Activated T-cell treated with anti-CD3 and anti-CD28 coated beads, Interleukin-2, amount 50 U/mL, for 24 hours (primary cell): ENCODE results near the gene GRIK1.

ENCODE experiments used
- DNase-seq: peaks from one replicate; pipeline ENCODE4 v3.0.0-alpha.2; 2020
- H3K27ac Mint-ChIP-seq: 2 replicates; pipeline ENCODE4 v1.8.0; 2020; ENCODE audit warnings: mild to moderate bottlenecking, mixed read lengths
- H3K27me3 Mint-ChIP-seq: 2 replicates; pipeline ENCODE4 v1.8.0; 2020; ENCODE audit warnings: mixed read lengths
- H3K36me3 Mint-ChIP-seq: 2 replicates; pipeline ENCODE4 v1.8.0; 2020; ENCODE audit warnings: low read depth, mixed read lengths
- H3K4me1 Mint-ChIP-seq: 2 replicates; pipeline ENCODE4 v1.8.0; 2020; ENCODE audit warnings: low read depth, mixed read lengths
- H3K4me3 Mint-ChIP-seq: 2 replicates; pipeline ENCODE4 v1.8.0; 2020; ENCODE audit warnings: mild to moderate bottlenecking, moderate library complexity, mixed read lengths
- H3K9me3 Mint-ChIP-seq: 2 replicates; pipeline ENCODE4 v1.8.0; 2020; ENCODE audit warnings: mixed read lengths

The GRIK1 gene

GRCh38 chr21:29718081-29718815, 221.5 kb downstream of the GRIK1 start:
- no peaks in the 10 kb centered on the region for H3K36me3 Mint-ChIP-seq
- peaks cover 9% of the 10 kb centered on the region for H3K9me3 Mint-ChIP-seq
- peaks cover 2% of the 10 kb centered on the region for H3K27me3 Mint-ChIP-seq
- DNase-seq, result no peak
- no peak overlapping the region for H3K4me3 Mint-ChIP-seq
- H3K27ac Mint-ChIP-seq, result no peak overlapping the region
- no peaks in the 10 kb centered on the region for H3K4me1 Mint-ChIP-seq

- no peaks in the 10 kb centered on the region for H3K36me3 Mint-ChIP-seq
Observed at GRCh38 chr21:29717659-29718058, 222.1 kb downstream of the GRIK1 start.

GRCh38 chr21:29716753-29717152, 223.0 kb downstream of the GRIK1 start:
- no peak overlapping the region for H3K4me3 Mint-ChIP-seq
- H3K36me3 Mint-ChIP-seq, result no peaks in the 10 kb centered on the region
- no peaks in the 10 kb centered on the region for H3K4me1 Mint-ChIP-seq
- H3K27me3 Mint-ChIP-seq, result peaks cover 2% of the 10 kb centered on the region
- H3K9me3 Mint-ChIP-seq, result peaks cover 9% of the 10 kb centered on the region
- no peak overlapping the region for H3K27ac Mint-ChIP-seq
- DNase-seq, result no peak

More at GRCh38 chr21:29717659-29718058, 222.1 kb downstream of the GRIK1 start:
- Mint-ChIP-seq H3K27ac (no peak overlapping the region), H3K4me1 (no peaks in the 10 kb centered on the region), H3K4me3 (no peak overlapping the region), H3K27me3 (peaks cover 2% of the 10 kb centered on the region), H3K9me3 (peaks cover 9% of the 10 kb centered on the region)
- DNase-seq, result no peak

- H3K36me3 Mint-ChIP-seq, result no peaks in the 10 kb centered on the region
- no peak overlapping the region for H3K27ac Mint-ChIP-seq
- H3K27me3 Mint-ChIP-seq, result peaks cover 2% of the 10 kb centered on the region
- no peaks in the 10 kb centered on the region for H3K4me1 Mint-ChIP-seq
- H3K4me3 Mint-ChIP-seq, result no peak overlapping the region
- no peak for DNase-seq
- H3K9me3 Mint-ChIP-seq, result peaks cover 9% of the 10 kb centered on the region
Observed at GRCh38 chr21:29715089-29715488, 224.7 kb downstream of the GRIK1 start.

GRCh38 chr21:29712818-29713217, 227.0 kb downstream of the GRIK1 start:
- no peak overlapping the region for H3K27ac Mint-ChIP-seq
- peaks cover 7% of the 10 kb centered on the region for H3K9me3 Mint-ChIP-seq
- no peak overlapping the region for H3K4me3 Mint-ChIP-seq
- no peaks in the 10 kb centered on the region for H3K36me3 Mint-ChIP-seq
- no peaks in the 10 kb centered on the region for H3K4me1 Mint-ChIP-seq
- DNase-seq, result no peak
- H3K27me3 Mint-ChIP-seq, result peaks cover 2% of the 10 kb centered on the region

- Mint-ChIP-seq H3K4me1 (no peaks in the 10 kb centered on the region), H3K36me3 (no peaks in the 10 kb centered on the region), H3K4me3 (no peak overlapping the region), H3K27ac (no peak overlapping the region), H3K9me3 (peaks cover 4% of the 10 kb centered on the region), H3K27me3 (peaks cover 2% of the 10 kb centered on the region)
- no peak for DNase-seq
Observed at GRCh38 chr21:29711236-29711635, 228.6 kb downstream of the GRIK1 start.

GRCh38 chr21:29710498-29710897, 229.3 kb downstream of the GRIK1 start:
- Mint-ChIP-seq H3K27me3 (peaks cover 2% of the 10 kb centered on the region), H3K9me3 (no peaks in the 10 kb centered on the region), H3K27ac (no peak overlapping the region), H3K36me3 (no peaks in the 10 kb centered on the region), H3K4me1 (no peaks in the 10 kb centered on the region), H3K4me3 (no peak overlapping the region)
- no peak for DNase-seq

GRCh38 chr21:29708401-29708800, 231.4 kb downstream of the GRIK1 start:
- Mint-ChIP-seq H3K36me3 (no peaks in the 10 kb centered on the region), H3K4me1 (no peaks in the 10 kb centered on the region), H3K9me3 (no peaks in the 10 kb centered on the region), H3K27me3 (no peaks in the 10 kb centered on the region), H3K27ac (no peak overlapping the region), H3K4me3 (no peak overlapping the region)
- no peak for DNase-seq

- H3K4me1 Mint-ChIP-seq, result no peaks in the 10 kb centered on the region
- no peak overlapping the region for H3K27ac Mint-ChIP-seq
- no peaks in the 10 kb centered on the region for H3K9me3 Mint-ChIP-seq
- no peak for DNase-seq
- no peaks in the 10 kb centered on the region for H3K27me3 Mint-ChIP-seq
- H3K4me3 Mint-ChIP-seq, result no peak overlapping the region
- H3K36me3 Mint-ChIP-seq, result no peaks in the 10 kb centered on the region
Observed at GRCh38 chr21:29704719-29705118, 235.1 kb downstream of the GRIK1 start.

GRCh38 chr21:29701676-29702075, 238.1 kb downstream of the GRIK1 start:
- Mint-ChIP-seq H3K27me3 (no peaks in the 10 kb centered on the region), H3K27ac (no peak overlapping the region), H3K4me1 (no peaks in the 10 kb centered on the region), H3K4me3 (no peak overlapping the region), H3K36me3 (no peaks in the 10 kb centered on the region), H3K9me3 (no peaks in the 10 kb centered on the region)
- no peak for DNase-seq

GRCh38 chr21:29697555-29698193, 242.1 kb downstream of the GRIK1 start:
- Mint-ChIP-seq H3K4me1 (no peaks in the 10 kb centered on the region), H3K36me3 (no peaks in the 10 kb centered on the region), H3K27ac (no peak overlapping the region), H3K27me3 (no peaks in the 10 kb centered on the region), H3K9me3 (no peaks in the 10 kb centered on the region), H3K4me3 (no peak overlapping the region)
- DNase-seq, result no peak

GRCh38 chr21:29696937-29697336, 242.9 kb downstream of the GRIK1 start:
- Mint-ChIP-seq H3K27me3 (no peaks in the 10 kb centered on the region), H3K4me1 (no peaks in the 10 kb centered on the region), H3K27ac (no peak overlapping the region), H3K36me3 (no peaks in the 10 kb centered on the region), H3K4me3 (no peak overlapping the region), H3K9me3 (no peaks in the 10 kb centered on the region)
- DNase-seq, result no peak

GRCh38 chr21:29691616-29692491, 247.9 kb downstream of the GRIK1 start:
- H3K27ac Mint-ChIP-seq, result no peak overlapping the region
- no peak for DNase-seq
- no peaks in the 10 kb centered on the region for H3K4me1 Mint-ChIP-seq
- no peaks in the 10 kb centered on the region for H3K36me3 Mint-ChIP-seq
- H3K27me3 Mint-ChIP-seq, result peaks cover 2% of the 10 kb centered on the region
- no peaks in the 10 kb centered on the region for H3K9me3 Mint-ChIP-seq
- no peak overlapping the region for H3K4me3 Mint-ChIP-seq

- Mint-ChIP-seq H3K36me3 (no peaks in the 10 kb centered on the region), H3K27ac (no peak overlapping the region), H3K4me3 (no peak overlapping the region), H3K27me3 (peaks cover 2% of the 10 kb centered on the region), H3K9me3 (no peaks in the 10 kb centered on the region), H3K4me1 (no peaks in the 10 kb centered on the region)
- no peak for DNase-seq
Observed at GRCh38 chr21:29689753-29690152, 250.0 kb downstream of the GRIK1 start.

- H3K4me3 Mint-ChIP-seq, result no peak overlapping the region
- H3K36me3 Mint-ChIP-seq, result no peaks in the 10 kb centered on the region
- H3K4me1 Mint-ChIP-seq, result no peaks in the 10 kb centered on the region
- no peaks in the 10 kb centered on the region for H3K27me3 Mint-ChIP-seq
- no peak for DNase-seq
- H3K27ac Mint-ChIP-seq, result no peak overlapping the region
- peaks cover 11% of the 10 kb centered on the region for H3K9me3 Mint-ChIP-seq
Observed at GRCh38 chr21:29684106-29684505, 255.7 kb downstream of the GRIK1 start.
